Body of pancreas (tissue), 4 donors: Measurements from ENCODE around the gene SLC2A6.

Source experiments
- CTCF ChIP-seq, 7 experiments: fragments of 450-650 bp in 4 of 7; fragments of 200-600 bp in 3 of 7; sonication (generic) in 3 of 7; IDR thresholded peaks; one replicate each; pipeline ENCODE4 v1.5.1; 2016 to 2019; ENCODE audit warnings: antibody characterized with exemption in 7 of 7
- POLR2A ChIP-seq, 3 donors: fragments of 450-650 bp; IDR thresholded peaks; one replicate each; pipeline ENCODE4 v1.6.1; 2016; ENCODE audit warnings: antibody characterized with exemption in 3 of 3, mild to moderate bottlenecking in 2 of 3

- TF ChIP-seq CTCF (IDR thresholded peaks at IDR 0.05) = no peak
- no peak for TF ChIP-seq POLR2A (IDR thresholded peaks at IDR 0.05)
Measured at GRCh38 chr9:133457748-133458147, 21.2 kb downstream of the SLC2A6 start.
